ENCODE data around the gene IQSEC3. TPM values are rescaled to one million over a fixed set of nuclear protein-coding genes. Genes with fewer than 3 reads are reported as not detected.

The IQSEC3 gene
- polyA plus RNA-seq, 1 donor from 2014 or later, result 2.4 TPM

GRCh38 chr12:84056-84455, 17.5 kb downstream of the IQSEC3 start:
- Histone ChIP-seq H2AFZ (ENCODE audit: low read depth, low read length) (no peak overlapping the region), H3K4me2 (ENCODE audit: low read length) (no peak overlapping the region), H3K9me2 (ENCODE audit: insufficient read depth, low read length) (no peaks in the 10 kb centered on the region), H3K9me3 (ENCODE audit: low read length) (no peaks in the 10 kb centered on the region), H3K79me2 (replicated peaks; ENCODE audit: insufficient read depth, low read length) (no peaks in the 10 kb centered on the region), H3F3A (ENCODE audit: insufficient read depth, low read length, poor library complexity, severe bottlenecking) (no peaks in the 10 kb centered on the region), H3K27ac (ENCODE audit: low read length) (no peak overlapping the region), H3K9ac (ENCODE audit: low read length) (no peak overlapping the region), H3K4me3 (ENCODE audit: low read length) (no peak overlapping the region), H4K20me1 (ENCODE audit: insufficient read depth) (no peaks in the 10 kb centered on the region), H3K27me3 (ENCODE audit: insufficient read depth, low read depth, low read length) (peaks cover 7% of the 10 kb centered on the region), H3K36me3 (ENCODE audit: insufficient read depth, low read length) (no peaks in the 10 kb centered on the region)
- TF ChIP-seq EP300 (conservative IDR thresholded peaks at IDR 0.05; ENCODE audit: poor library complexity, severe bottlenecking) (no peak), SMC3 (conservative IDR thresholded peaks at IDR 0.05; ENCODE audit: poor library complexity) (no peak), CTCF (IDR thresholded peaks at IDR 0.05; ENCODE audit: poor library complexity, severe bottlenecking) (no peak), MXI1 (conservative IDR thresholded peaks at IDR 0.05; ENCODE audit: poor library complexity, severe bottlenecking) (no peak), POLR2AphosphoS5 (IDR thresholded peaks at IDR 0.05) (no peak), TAF1 (IDR thresholded peaks at IDR 0.05; ENCODE audit: low read depth) (no peak), RAD21 (conservative IDR thresholded peaks at IDR 0.05) (no peak)

GRCh38 chr12:85191-85666, 18.7 kb downstream of the IQSEC3 start:
- Histone ChIP-seq H3K9ac (ENCODE audit: low read length) (no peak overlapping the region), H2AFZ (ENCODE audit: low read depth, low read length) (no peak overlapping the region), H3K4me3 (ENCODE audit: low read length) (no peak overlapping the region), H3F3A (ENCODE audit: insufficient read depth, low read length, poor library complexity, severe bottlenecking) (no peaks in the 10 kb centered on the region), H3K27ac (ENCODE audit: low read length) (no peak overlapping the region), H3K9me2 (ENCODE audit: insufficient read depth, low read length) (no peaks in the 10 kb centered on the region), H3K79me2 (replicated peaks; ENCODE audit: insufficient read depth, low read length) (no peaks in the 10 kb centered on the region), H3K27me3 (ENCODE audit: insufficient read depth, low read depth, low read length) (no peaks in the 10 kb centered on the region), H3K9me3 (ENCODE audit: low read length) (peaks cover 10% of the 10 kb centered on the region), H4K20me1 (ENCODE audit: insufficient read depth) (no peaks in the 10 kb centered on the region), H3K4me2 (ENCODE audit: low read length) (no peak overlapping the region), H3K36me3 (ENCODE audit: insufficient read depth, low read length) (no peaks in the 10 kb centered on the region)
- TF ChIP-seq REST (IDR thresholded peaks at IDR 0.05; ENCODE audit: borderline replicate concordance) (no peak), SMC3 (conservative IDR thresholded peaks at IDR 0.05; ENCODE audit: poor library complexity) (no peak), CTCF (IDR thresholded peaks at IDR 0.05; ENCODE audit: poor library complexity, severe bottlenecking) (no peak)

All from neural cell (in vitro differentiated cells).